Suprapubic skin (tissue), 4 donors: ENCODE data around the gene PTGR3.

Experiments
- CTCF ChIP-seq, 2 donors: fragments of 200-600 bp in 1 of 2; fragments of 450-650 bp in 1 of 2; sonication (generic) in 1 of 2; IDR thresholded peaks; one replicate each; pipeline ENCODE4 v1.5.1; 2016 to 2019; ENCODE audit warnings: antibody characterized with exemption in 2 of 2, mild to moderate bottlenecking in 1 of 2, moderate library complexity in 1 of 2
- EP300 ChIP-seq: sonication (generic); formaldehyde crosslinking; IDR thresholded peaks from one replicate; pipeline ENCODE4 v1.6.1; 2017; ENCODE audit warnings: antibody characterized with exemption
- POLR2A ChIP-seq, 2 donors: fragments of 450-650 bp; IDR thresholded peaks; one replicate each; pipeline ENCODE4 v1.6.1; 2017; ENCODE audit warnings: antibody characterized with exemption in 2 of 2, mild to moderate bottlenecking in 2 of 2, moderate library complexity in 2 of 2
- POLR2AphosphoS5 ChIP-seq, 3 donors: sonication (generic); formaldehyde crosslinking; IDR thresholded peaks; one replicate each; pipeline ENCODE4 v1.6.1; 2017; ENCODE audit warnings: antibody characterized with exemption in 3 of 3

- TF ChIP-seq CTCF (IDR thresholded peaks at IDR 0.05) (no peak), EP300 (no peak), POLR2AphosphoS5 (IDR thresholded peaks at IDR 0.05) (no peak), POLR2A (IDR thresholded peaks at IDR 0.05) (no peak)
Measured at GRCh38 chr18:75256376-75256775, 47.4 kb upstream of the PTGR3 start.
